GM12873 (cell line): Measurements from ENCODE around the gene FSIP1.

Source experiments
- CTCF ChIP-seq: IDR thresholded peaks from 2 replicates; pipeline ENCODE4 v1.5.1; 2012; ENCODE audit warnings: low read depth, mild to moderate bottlenecking, moderate library complexity, low read length, control low read depth; ENCODE audit not compliant: insufficient read depth; ENCODE audit errors: missing control alignments

Gene FSIP1

GRCh38 chr15:39792844-39793335, 10.2 kb upstream of the FSIP1 start:
- TF ChIP-seq CTCF = no peak

- no peak for TF ChIP-seq CTCF
Observed at GRCh38 chr15:39792025-39792843, 9.6 kb upstream of the FSIP1 start.

- no peak for TF ChIP-seq CTCF
Observed at GRCh38 chr15:39789736-39790135, 7.1 kb upstream of the FSIP1 start.

- no peak for TF ChIP-seq CTCF
Observed at GRCh38 chr15:39788800-39789565, 6.3 kb upstream of the FSIP1 start.

GRCh38 chr15:39788108-39788507, 5.5 kb upstream of the FSIP1 start:
- no peak for TF ChIP-seq CTCF

- TF ChIP-seq CTCF = no peak
Observed at GRCh38 chr15:39787479-39787878, 4.8 kb upstream of the FSIP1 start.

- peak; percentile 64 for TF ChIP-seq CTCF
Observed at GRCh38 chr15:39786447-39787056, 3.9 kb upstream of the FSIP1 start.
